Sigmoid colon (tissue), 4 donors: ENCODE data around the gene DHX58.

Source experiments
- POLR2A ChIP-seq, 2 donors: fragments of 450-650 bp; IDR thresholded peaks; one replicate each; pipeline ENCODE4 v1.6.1; 2016; ENCODE audit warnings: antibody characterized with exemption in 2 of 2, mild to moderate bottlenecking in 2 of 2, moderate library complexity in 2 of 2
- POLR2AphosphoS5 ChIP-seq, 4 donors: sonication (generic); formaldehyde crosslinking; IDR thresholded peaks; one replicate each; pipeline ENCODE4 v1.6.1; 2017; ENCODE audit warnings: antibody characterized with exemption in 4 of 4
- TF ChIP-seq, protein P1 (sequence below), 4 experiments: fragments of 450-650 bp in 3 of 4; fragments of 200-600 bp in 1 of 4; IDR thresholded peaks; one replicate each; pipeline ENCODE4 v1.5.1; 2016 to 2019; ENCODE audit warnings: antibody characterized with exemption in 4 of 4, mild to moderate bottlenecking in 3 of 4, moderate library complexity in 2 of 4

DNA sequence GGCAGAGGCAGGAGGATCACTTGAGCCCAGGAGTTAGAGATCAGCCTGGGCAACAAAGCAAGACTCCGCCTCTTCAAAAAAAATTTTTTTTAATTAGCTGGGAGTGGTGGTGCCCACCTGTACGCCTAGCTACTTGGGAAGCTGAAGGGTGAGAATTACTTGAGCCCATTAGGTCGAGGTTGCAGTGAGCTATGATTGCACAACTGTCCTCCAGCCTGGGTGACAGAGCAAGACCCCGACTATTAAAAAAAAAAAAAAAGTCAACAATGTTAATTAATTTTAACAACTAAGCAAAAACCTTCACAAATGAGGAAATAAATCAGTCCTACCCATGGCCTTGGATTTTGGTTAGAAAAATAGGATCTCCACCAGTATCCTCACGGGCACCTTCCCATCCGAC is 5.4 kb downstream of the DHX58 start:
- TF ChIP-seq, protein P1, sequence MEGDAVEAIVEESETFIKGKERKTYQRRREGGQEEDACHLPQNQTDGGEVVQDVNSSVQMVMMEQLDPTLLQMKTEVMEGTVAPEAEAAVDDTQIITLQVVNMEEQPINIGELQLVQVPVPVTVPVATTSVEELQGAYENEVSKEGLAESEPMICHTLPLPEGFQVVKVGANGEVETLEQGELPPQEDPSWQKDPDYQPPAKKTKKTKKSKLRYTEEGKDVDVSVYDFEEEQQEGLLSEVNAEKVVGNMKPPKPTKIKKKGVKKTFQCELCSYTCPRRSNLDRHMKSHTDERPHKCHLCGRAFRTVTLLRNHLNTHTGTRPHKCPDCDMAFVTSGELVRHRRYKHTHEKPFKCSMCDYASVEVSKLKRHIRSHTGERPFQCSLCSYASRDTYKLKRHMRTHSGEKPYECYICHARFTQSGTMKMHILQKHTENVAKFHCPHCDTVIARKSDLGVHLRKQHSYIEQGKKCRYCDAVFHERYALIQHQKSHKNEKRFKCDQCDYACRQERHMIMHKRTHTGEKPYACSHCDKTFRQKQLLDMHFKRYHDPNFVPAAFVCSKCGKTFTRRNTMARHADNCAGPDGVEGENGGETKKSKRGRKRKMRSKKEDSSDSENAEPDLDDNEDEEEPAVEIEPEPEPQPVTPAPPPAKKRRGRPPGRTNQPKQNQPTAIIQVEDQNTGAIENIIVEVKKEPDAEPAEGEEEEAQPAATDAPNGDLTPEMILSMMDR (IDR thresholded peaks at IDR 0.05), result no peak
- TF ChIP-seq POLR2AphosphoS5 (IDR thresholded peaks at IDR 0.05) (no peak), POLR2A (IDR thresholded peaks at IDR 0.05) (no peak)
